Measurements from ENCODE around the gene ATG10. TPM values are rescaled to one million over a fixed set of nuclear protein-coding genes. Genes with fewer than 3 reads are reported as not detected.

The ATG10 gene
- total RNA-seq, 2 donors from 2014 or later, result 7.7 to 9.0 TPM

- Mint-ChIP-seq H3K4me3 (peak overlapping the region; percentile 98), H3K27me3 (no peaks in the 10 kb centered on the region), H3K36me3 (ENCODE audit: low read depth) (peaks cover 15% of the 10 kb centered on the region), H3K4me1 (peaks cover 28% of the 10 kb centered on the region), H3K27ac (peak overlapping the region; percentile 98)
- no peaks in the 10 kb centered on the region for H3K9me3 ChIP-seq (ENCODE audit: control insufficient read depth, low read length, poor library complexity, severe bottlenecking)
- no peak for DNase-seq
- no peak for ATAC-seq
Measured at GRCh38 chr5:82278711-82279370, 307.0 kb downstream of the ATG10 start.

- Mint-ChIP-seq H3K36me3 (ENCODE audit: low read depth) (peaks cover 7% of the 10 kb centered on the region), H3K4me3 (no peak overlapping the region), H3K27ac (no peak overlapping the region), H3K4me1 (peaks cover 11% of the 10 kb centered on the region), H3K27me3 (no peaks in the 10 kb centered on the region)
- ATAC-seq, result no peak
- no peaks in the 10 kb centered on the region for H3K9me3 ChIP-seq (ENCODE audit: control insufficient read depth, low read length, poor library complexity, severe bottlenecking)
- DNase-seq, result no peak
Measured at GRCh38 chr5:82283893-82284292, 312.1 kb downstream of the ATG10 start.

DNA sequence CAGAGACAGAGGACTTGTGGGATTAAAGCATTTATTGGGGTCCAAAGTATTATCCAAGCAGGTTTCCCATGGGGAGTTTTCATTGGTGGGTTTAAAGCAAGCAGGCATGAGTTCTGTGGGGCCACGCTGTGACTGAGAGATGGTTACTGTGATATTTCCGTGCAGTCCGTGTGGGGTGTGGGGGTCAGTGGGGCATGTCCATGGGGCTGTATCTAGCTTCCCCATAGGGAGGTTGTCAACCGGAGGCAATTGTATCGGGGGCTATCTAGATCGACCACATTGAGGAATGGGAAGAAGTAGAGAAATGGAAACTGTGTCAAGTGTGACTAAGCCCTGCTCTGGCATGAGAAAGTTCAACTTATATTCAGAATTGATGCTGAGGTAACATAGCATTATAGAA is 313.4 kb downstream of the ATG10 start:
- H3K9me3 ChIP-seq (ENCODE audit: control insufficient read depth, low read length, poor library complexity, severe bottlenecking), result no peaks in the 10 kb centered on the region
- no peak overlapping the region for H3K27ac Mint-ChIP-seq
- H3K4me1 Mint-ChIP-seq, result peaks cover 9% of the 10 kb centered on the region
- ATAC-seq (no peak), DNase-seq (no peak)
- no peaks in the 10 kb centered on the region for H3K27me3 Mint-ChIP-seq
- peaks cover 6% of the 10 kb centered on the region for H3K36me3 Mint-ChIP-seq (ENCODE audit: low read depth)
- H3K4me3 Mint-ChIP-seq, result no peak overlapping the region

GRCh38 chr5:82287625-82288024 is 315.8 kb downstream of the ATG10 start:
- H3K27ac Mint-ChIP-seq, result no peak overlapping the region
- ATAC-seq (no peak), DNase-seq (no peak)
- H3K27me3 Mint-ChIP-seq, result no peaks in the 10 kb centered on the region
- peaks cover 6% of the 10 kb centered on the region for H3K36me3 Mint-ChIP-seq (ENCODE audit: low read depth)
- H3K9me3 ChIP-seq (ENCODE audit: control insufficient read depth, low read length, poor library complexity, severe bottlenecking), result no peaks in the 10 kb centered on the region
- peaks cover 8% of the 10 kb centered on the region for H3K4me1 Mint-ChIP-seq
- H3K4me3 Mint-ChIP-seq, result no peak overlapping the region

- no peaks in the 10 kb centered on the region for H3K27me3 Mint-ChIP-seq
- peaks cover 4% of the 10 kb centered on the region for H3K36me3 Mint-ChIP-seq (ENCODE audit: low read depth)
- ATAC-seq, result no peak
- H3K9me3 ChIP-seq (ENCODE audit: control insufficient read depth, low read length, poor library complexity, severe bottlenecking), result no peaks in the 10 kb centered on the region
- H3K27ac Mint-ChIP-seq, result no peak overlapping the region
- DNase-seq, result no peak
- H3K4me1 Mint-ChIP-seq, result peaks cover 5% of the 10 kb centered on the region
- H3K4me3 Mint-ChIP-seq, result no peak overlapping the region
Measured at GRCh38 chr5:82290005-82290404, 318.2 kb downstream of the ATG10 start.

- no peak for ATAC-seq
- H3K36me3 Mint-ChIP-seq (ENCODE audit: low read depth), result peaks cover 4% of the 10 kb centered on the region
Measured at GRCh38 chr5:82290908-82291307, 319.1 kb downstream of the ATG10 start.

GRCh38 chr5:82291420-82291819 is 319.6 kb downstream of the ATG10 start:
- DNase-seq, result no peak
- Mint-ChIP-seq H3K27me3 (no peaks in the 10 kb centered on the region), H3K27ac (no peak overlapping the region), H3K4me1 (peaks cover 3% of the 10 kb centered on the region), H3K4me3 (no peak overlapping the region), H3K36me3 (ENCODE audit: low read depth) (peaks cover 4% of the 10 kb centered on the region)
- ATAC-seq, result no peak
- no peaks in the 10 kb centered on the region for H3K9me3 ChIP-seq (ENCODE audit: control insufficient read depth, low read length, poor library complexity, severe bottlenecking)

More at GRCh38 chr5:82290908-82291307, 319.1 kb downstream of the ATG10 start:
- Mint-ChIP-seq H3K4me3 (no peak overlapping the region), H3K27me3 (no peaks in the 10 kb centered on the region), H3K27ac (no peak overlapping the region), H3K4me1 (peaks cover 3% of the 10 kb centered on the region)
- H3K9me3 ChIP-seq (ENCODE audit: control insufficient read depth, low read length, poor library complexity, severe bottlenecking), result no peaks in the 10 kb centered on the region
- DNase-seq, result no peak

- H3K27ac Mint-ChIP-seq, result no peak overlapping the region
- ATAC-seq (no peak), DNase-seq (no peak)
- no peak overlapping the region for H3K4me3 Mint-ChIP-seq
- H3K4me1 Mint-ChIP-seq, result peaks cover 3% of the 10 kb centered on the region
- H3K9me3 ChIP-seq (ENCODE audit: control insufficient read depth, low read length, poor library complexity, severe bottlenecking), result no peaks in the 10 kb centered on the region
- H3K27me3 Mint-ChIP-seq, result no peaks in the 10 kb centered on the region
- peaks cover 6% of the 10 kb centered on the region for H3K36me3 Mint-ChIP-seq (ENCODE audit: low read depth)
Measured at GRCh38 chr5:82295144-82295543, 323.3 kb downstream of the ATG10 start.

DNA sequence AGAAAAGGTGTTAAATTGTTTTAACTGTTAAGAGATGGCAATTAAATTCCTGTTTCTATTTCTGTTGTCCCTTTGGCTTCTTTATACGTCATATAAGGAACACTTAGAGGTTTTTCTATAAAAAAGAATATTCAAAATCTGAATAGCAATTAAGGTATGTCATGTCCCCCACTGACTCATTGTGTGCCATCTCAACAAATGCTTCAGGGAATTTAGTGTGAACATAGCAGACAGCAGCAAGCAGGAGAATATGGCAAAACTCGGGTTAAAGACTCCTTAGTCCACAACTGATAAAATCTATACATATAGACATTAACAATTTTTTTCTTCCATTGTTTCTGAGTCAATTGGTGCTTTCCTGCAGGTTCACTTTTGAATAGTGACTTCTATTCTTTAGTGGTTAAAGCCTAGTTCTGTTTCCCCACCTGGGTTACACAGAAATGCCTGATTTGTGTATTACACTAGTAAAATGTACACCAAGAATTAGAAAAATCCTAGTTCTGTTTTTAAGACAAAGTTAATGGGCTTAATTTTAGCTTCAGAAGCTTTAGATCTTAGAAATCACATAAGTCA is 324.2 kb downstream of the ATG10 start:
- Mint-ChIP-seq H3K27me3 (no peaks in the 10 kb centered on the region), H3K4me1 (no peaks in the 10 kb centered on the region), H3K36me3 (ENCODE audit: low read depth) (peaks cover 2% of the 10 kb centered on the region), H3K27ac (no peak overlapping the region), H3K4me3 (no peak overlapping the region)
- H3K9me3 ChIP-seq (ENCODE audit: control insufficient read depth, low read length, poor library complexity, severe bottlenecking), result no peaks in the 10 kb centered on the region
- DNase-seq (no peak), ATAC-seq (no peak)

DNA sequence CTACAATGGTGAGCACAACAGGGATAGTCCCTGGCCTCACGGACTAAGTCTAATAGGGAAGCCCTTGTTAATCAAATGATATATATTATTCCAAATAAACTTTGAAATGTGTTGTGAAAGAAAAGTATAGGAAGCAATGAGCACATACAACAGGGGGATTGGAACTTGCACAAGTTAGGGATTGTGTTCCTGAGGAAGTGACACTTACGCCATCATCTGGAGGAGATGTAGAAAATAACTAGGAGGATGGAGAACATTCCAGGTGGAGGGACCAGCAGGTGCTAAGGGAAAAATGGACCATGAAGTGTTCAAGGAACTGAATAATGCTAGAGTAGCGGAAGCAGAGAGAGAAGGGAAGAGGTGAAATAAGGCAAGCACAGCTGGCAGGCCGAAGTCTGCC is 325.1 kb downstream of the ATG10 start:
- DNase-seq (no peak), ATAC-seq (no peak)
- H3K36me3 Mint-ChIP-seq (ENCODE audit: low read depth), result peaks cover 2% of the 10 kb centered on the region
- H3K27me3 Mint-ChIP-seq, result no peaks in the 10 kb centered on the region
- H3K27ac Mint-ChIP-seq, result no peak overlapping the region
- no peak overlapping the region for H3K4me3 Mint-ChIP-seq
- H3K4me1 Mint-ChIP-seq, result no peaks in the 10 kb centered on the region
- H3K9me3 ChIP-seq (ENCODE audit: control insufficient read depth, low read length, poor library complexity, severe bottlenecking), result no peaks in the 10 kb centered on the region

DNA sequence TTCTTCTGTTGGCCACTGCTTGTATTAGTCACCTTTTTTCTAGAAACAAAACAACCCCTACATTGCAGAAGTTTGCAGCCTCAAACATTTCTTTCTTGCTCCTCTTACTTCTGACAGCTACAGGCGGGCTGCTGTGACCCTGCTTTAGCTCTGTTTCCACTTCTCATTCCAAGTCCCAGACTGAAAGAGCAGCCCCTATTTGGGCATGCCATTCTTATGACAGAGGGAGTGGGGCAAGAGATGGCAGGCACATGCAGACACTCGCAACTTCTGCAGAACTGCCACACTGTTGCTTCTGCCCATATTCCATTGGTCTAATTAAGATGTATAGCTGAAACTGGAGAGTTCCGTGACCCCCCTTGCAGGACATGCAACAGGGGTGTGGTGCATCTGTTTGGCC is 325.9 kb downstream of the ATG10 start:
- DNase-seq, result no peak
- no peaks in the 10 kb centered on the region for H3K4me1 Mint-ChIP-seq
- no peak for ATAC-seq
- H3K9me3 ChIP-seq (ENCODE audit: control insufficient read depth, low read length, poor library complexity, severe bottlenecking), result no peaks in the 10 kb centered on the region
- no peak overlapping the region for H3K27ac Mint-ChIP-seq
- peaks cover 2% of the 10 kb centered on the region for H3K36me3 Mint-ChIP-seq (ENCODE audit: low read depth)
- H3K4me3 Mint-ChIP-seq, result no peak overlapping the region
- H3K27me3 Mint-ChIP-seq, result no peaks in the 10 kb centered on the region

- H3K27ac Mint-ChIP-seq, result peak overlapping the region; percentile 19
- H3K27me3 Mint-ChIP-seq, result no peaks in the 10 kb centered on the region
- no peaks in the 10 kb centered on the region for H3K9me3 ChIP-seq (ENCODE audit: control insufficient read depth, low read length, poor library complexity, severe bottlenecking)
- ATAC-seq, result no peak
- no peaks in the 10 kb centered on the region for H3K4me1 Mint-ChIP-seq
- H3K4me3 Mint-ChIP-seq, result no peak overlapping the region
- H3K36me3 Mint-ChIP-seq (ENCODE audit: low read depth), result peaks cover 2% of the 10 kb centered on the region
- no peak for DNase-seq
Measured at GRCh38 chr5:82298668-82299067, 326.8 kb downstream of the ATG10 start.

DNA sequence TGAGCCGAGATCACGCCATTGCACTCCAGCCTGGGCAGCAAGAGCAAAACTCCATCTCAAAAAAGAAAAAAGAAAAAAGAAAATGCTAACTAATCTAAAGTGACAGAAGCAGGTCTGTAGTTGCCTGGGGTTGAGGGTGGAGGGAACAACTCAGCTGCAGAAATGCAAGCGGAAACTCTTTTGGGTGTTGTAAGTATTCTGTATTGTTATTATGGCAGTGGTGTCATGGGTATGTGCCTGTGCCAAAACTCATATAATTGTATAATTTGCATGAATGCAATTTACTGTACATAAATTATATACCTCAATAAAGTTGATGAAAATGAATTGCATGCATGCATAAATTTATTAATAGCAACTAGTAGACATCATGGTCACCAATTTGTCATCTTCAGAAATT is 329.4 kb downstream of the ATG10 start:
- no peaks in the 10 kb centered on the region for H3K4me1 Mint-ChIP-seq

More for the DNA sequence above, 329.4 kb downstream of the ATG10 start:
- no peak overlapping the region for H3K27ac Mint-ChIP-seq
- H3K27me3 Mint-ChIP-seq, result no peaks in the 10 kb centered on the region
- H3K9me3 ChIP-seq (ENCODE audit: control insufficient read depth, low read length, poor library complexity, severe bottlenecking), result no peaks in the 10 kb centered on the region
- no peak for DNase-seq
- no peak overlapping the region for H3K4me3 Mint-ChIP-seq
- ATAC-seq, result no peak
- H3K36me3 Mint-ChIP-seq (ENCODE audit: low read depth), result peaks cover 2% of the 10 kb centered on the region

Data from T-helper 17 cell (primary cell).